K562 (cell line): ENCODE measurements around the gene MYRIP. TPM values are rescaled to one million over a fixed set of nuclear protein-coding genes. Genes with fewer than 3 reads are reported as not detected.

Source experiments
- ATF6 ChIP-seq: sonication (generic); formaldehyde crosslinking; IDR thresholded peaks from 2 replicates; pipeline ENCODE4 v1.4.0; 2020; ENCODE audit warnings: mild to moderate bottlenecking, missing genetic modification reagents
- E2F3 ChIP-seq: fragments of 250-450 bp; sonication (Bioruptor Pico); IDR thresholded peaks from 2 replicates; pipeline ENCODE4 v1.4.0; 2020; ENCODE audit warnings: mild to moderate bottlenecking
- SFPQ ChIP-seq: fragments of 200-400 bp; formaldehyde crosslinking; IDR thresholded peaks from 2 replicates; pipeline ENCODE4 v1.6.1; 2017; ENCODE audit warnings: mild to moderate bottlenecking, low read depth, low read length, moderate library complexity
- STAT5B ChIP-seq: fragments of 250-450 bp; sonication (Bioruptor Pico); IDR thresholded peaks from 2 replicates; pipeline ENCODE4 v1.8.0; 2021; ENCODE audit warnings: mild to moderate bottlenecking, inconsistent platforms
- polyA plus RNA-seq, 8 experiments: library from polyadenylated mRNA; depleted of rRNA in 4 of 8; stranded (reverse) in 5 of 8; unstranded in 3 of 8; fragments of >200 nt; fragmentation: Nextera tagmentation in 2 of 8; fragmentation: Illumina TruSeq in 1 of 8; extraction: Ambion mirVana in 2 of 8; extraction: Trizol in 1 of 8; gene quantifications; 2 replicates each; pipeline versions ENCODE4 v1.2.1 to v1.2.3, GENCODE V29; 2011 to 2014; ENCODE audit warnings: inconsistent platforms in 1 of 8, missing spikeins in 1 of 8
- total RNA-seq, 7 experiments: library from RNA; depleted of rRNA in 6 of 7; stranded (reverse); fragments of >200 nt in 6 of 7; fragmentation: Illumina TruSeq in 2 of 7; extraction: Trizol in 2 of 7; gene quantifications; 2 replicates each; pipeline versions ENCODE4 v1.2.1 to v1.2.3, GENCODE V29; 2011 to 2021; ENCODE audit warnings: low replicate concordance in 1 of 7
- TF ChIP-seq, protein P1 (sequence below): fragments of 450-650 bp; IDR thresholded peaks from 2 replicates; pipeline ENCODE4 v1.6.1; 2014; ENCODE audit warnings: low read depth, mild to moderate bottlenecking, moderate library complexity, borderline replicate concordance

Gene MYRIP
- total and polyA plus RNA-seq, 9 of the 15 experiments (the other 6 are each of a cell fraction or from before 2014, with no cell fraction given), result 0.03 to 0.12 TPM; not detected in 7

- TF ChIP-seq ATF6 (CRISPR knock-in tag), result no peak
- TF ChIP-seq, protein P1, sequence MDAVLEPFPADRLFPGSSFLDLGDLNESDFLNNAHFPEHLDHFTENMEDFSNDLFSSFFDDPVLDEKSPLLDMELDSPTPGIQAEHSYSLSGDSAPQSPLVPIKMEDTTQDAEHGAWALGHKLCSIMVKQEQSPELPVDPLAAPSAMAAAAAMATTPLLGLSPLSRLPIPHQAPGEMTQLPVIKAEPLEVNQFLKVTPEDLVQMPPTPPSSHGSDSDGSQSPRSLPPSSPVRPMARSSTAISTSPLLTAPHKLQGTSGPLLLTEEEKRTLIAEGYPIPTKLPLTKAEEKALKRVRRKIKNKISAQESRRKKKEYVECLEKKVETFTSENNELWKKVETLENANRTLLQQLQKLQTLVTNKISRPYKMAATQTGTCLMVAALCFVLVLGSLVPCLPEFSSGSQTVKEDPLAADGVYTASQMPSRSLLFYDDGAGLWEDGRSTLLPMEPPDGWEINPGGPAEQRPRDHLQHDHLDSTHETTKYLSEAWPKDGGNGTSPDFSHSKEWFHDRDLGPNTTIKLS, result no peak
- no peak for TF ChIP-seq SFPQ
- no peak for TF ChIP-seq STAT5B (CRISPR knock-in tag)
- TF ChIP-seq E2F3, result no peak
These were observed 318.8 kb downstream of the MYRIP start (continued) for GRCh38 chr3:40128166-40128565.
